HG02943 (cell line): ENCODE results near the gene COL21A1.

Source experiments
- ATAC-seq: cut with Tn5 transposase; IDR thresholded peaks from one replicate; pipeline ENCODE4 v1.9.1; 2021; ENCODE audit warnings: mild to moderate bottlenecking, low read depth, moderate library complexity; ENCODE audit not compliant: unreplicated experiment

Gene COL21A1

GRCh38 chr6:56055081-56055704 lies 192.2 kb downstream of the COL21A1 start:
- no peak for ATAC-seq

GRCh38 chr6:56051202-56051598 lies 196.2 kb downstream of the COL21A1 start:
- no peak for ATAC-seq

GRCh38 chr6:56050530-56051201 lies 196.7 kb downstream of the COL21A1 start:
- no peak for ATAC-seq

GRCh38 chr6:56048601-56049000 lies 198.8 kb downstream of the COL21A1 start:
- ATAC-seq = no peak

- no peak for ATAC-seq
These were observed 199.3 kb downstream of the COL21A1 start for GRCh38 chr6:56047931-56048540.

GRCh38 chr6:56046576-56046975 lies 200.8 kb downstream of the COL21A1 start:
- no peak for ATAC-seq

GRCh38 chr6:56043761-56044160 lies 203.6 kb downstream of the COL21A1 start:
- ATAC-seq = no peak

GRCh38 chr6:56043076-56043475 lies 204.3 kb downstream of the COL21A1 start:
- ATAC-seq = no peak

- no peak for ATAC-seq
These were observed 205.8 kb downstream of the COL21A1 start for GRCh38 chr6:56041591-56041990.

GRCh38 chr6:56040889-56041301 lies 206.5 kb downstream of the COL21A1 start:
- ATAC-seq = no peak

- ATAC-seq = no peak
These were observed 207.2 kb downstream of the COL21A1 start for GRCh38 chr6:56040223-56040622.

GRCh38 chr6:56038764-56039163 lies 208.6 kb downstream of the COL21A1 start:
- no peak for ATAC-seq

GRCh38 chr6:56037601-56038000 lies 209.8 kb downstream of the COL21A1 start:
- no peak for ATAC-seq

GRCh38 chr6:56036916-56037600 lies 210.3 kb downstream of the COL21A1 start:
- ATAC-seq = no peak

- ATAC-seq = no peak
These were observed 214.0 kb downstream of the COL21A1 start for GRCh38 chr6:56033401-56033800.

- ATAC-seq = no peak
These were observed 214.6 kb downstream of the COL21A1 start for GRCh38 chr6:56032715-56033260.

GRCh38 chr6:56027865-56028264 lies 219.5 kb downstream of the COL21A1 start:
- ATAC-seq = no peak

- ATAC-seq = no peak
These were observed 220.8 kb downstream of the COL21A1 start for GRCh38 chr6:56026455-56027180.

GRCh38 chr6:56025795-56026194 lies 221.6 kb downstream of the COL21A1 start:
- ATAC-seq = no peak

GRCh38 chr6:56024931-56025330 lies 222.4 kb downstream of the COL21A1 start:
- no peak for ATAC-seq
